Measurements from ENCODE around the gene SEMA4A.
A peak's percentile ranks its signal among the peaks of the same experiment; 100 is the strongest.

Gene SEMA4A

DNA sequence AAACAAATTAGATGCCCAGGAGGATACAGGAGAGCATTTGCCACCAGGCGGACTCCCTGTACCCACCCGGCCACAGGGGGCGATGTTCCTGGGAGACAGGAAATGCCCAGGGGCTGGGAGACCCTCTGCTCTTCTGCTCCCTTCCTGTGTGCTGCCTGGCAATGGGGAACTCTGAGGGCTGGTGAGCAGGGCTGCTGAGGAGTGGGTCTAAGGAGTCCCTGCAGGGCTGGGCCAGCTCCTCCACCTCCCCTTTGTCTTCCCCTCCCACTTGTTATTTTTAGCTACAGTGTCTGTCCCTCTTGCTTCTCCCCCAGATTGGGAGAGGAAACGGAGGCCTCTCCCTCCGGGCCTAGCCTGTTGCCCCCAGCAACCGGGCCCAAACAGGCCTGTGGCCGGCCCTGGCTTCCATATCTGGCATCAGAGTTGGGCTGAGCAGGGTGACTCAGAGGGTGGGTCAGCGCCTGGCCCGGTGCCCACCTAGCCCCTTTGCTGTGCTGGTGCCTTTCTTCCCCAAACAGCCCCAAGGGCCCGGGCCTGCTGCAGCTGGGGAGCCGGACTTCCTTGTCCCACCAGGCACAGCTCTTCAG, 27.2 kb upstream of the SEMA4A start (continued):
- TF ChIP-seq ZNF394 (tag by site-specific recombination; IDR thresholded peaks at IDR 0.05; ENCODE audit: borderline replicate concordance), result peak; percentile 91
- TF ChIP-seq SCRT2 (tag by site-specific recombination; IDR thresholded peaks at IDR 0.05), result peak; percentile 90
- no peak for TF ChIP-seq ZNF768 (tag by site-specific recombination; IDR thresholded peaks at IDR 0.05)
- TF ChIP-seq KLF1 (tag by site-specific recombination; IDR thresholded peaks at IDR 0.05), result peak; percentile 26; the same call in 1 of the 2 replicates
- 0 out of 2 replicates have a peak, but pooled peaks have one; percentile 34 for TF ChIP-seq ZNF629 (tag by site-specific recombination; IDR thresholded peaks at IDR 0.05)
- TF ChIP-seq SP3 (tag by site-specific recombination; IDR thresholded peaks at IDR 0.05), result peak; percentile 25; the same call in 1 of the 2 replicates
- peak; percentile 67; the same call in 1 of the 2 replicates for TF ChIP-seq ZBTB48 (tag by site-specific recombination; IDR thresholded peaks at IDR 0.05)
- TF ChIP-seq, protein P1, sequence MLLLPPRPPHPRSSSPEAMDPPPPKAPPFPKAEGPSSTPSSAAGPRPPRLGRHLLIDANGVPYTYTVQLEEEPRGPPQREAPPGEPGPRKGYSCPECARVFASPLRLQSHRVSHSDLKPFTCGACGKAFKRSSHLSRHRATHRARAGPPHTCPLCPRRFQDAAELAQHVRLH (tag by site-specific recombination; IDR thresholded peaks at IDR 0.05), result no peak
- no peak for TF ChIP-seq ZNF426 (tag by site-specific recombination; IDR thresholded peaks at IDR 0.05)
- peak; percentile 79 for TF ChIP-seq ZNF366 (tag by site-specific recombination; conservative IDR thresholded peaks at IDR 0.05)
- TF ChIP-seq ZBTB8A (tag by site-specific recombination; IDR thresholded peaks at IDR 0.05), result peak; percentile 89
- TF ChIP-seq, protein P2, sequence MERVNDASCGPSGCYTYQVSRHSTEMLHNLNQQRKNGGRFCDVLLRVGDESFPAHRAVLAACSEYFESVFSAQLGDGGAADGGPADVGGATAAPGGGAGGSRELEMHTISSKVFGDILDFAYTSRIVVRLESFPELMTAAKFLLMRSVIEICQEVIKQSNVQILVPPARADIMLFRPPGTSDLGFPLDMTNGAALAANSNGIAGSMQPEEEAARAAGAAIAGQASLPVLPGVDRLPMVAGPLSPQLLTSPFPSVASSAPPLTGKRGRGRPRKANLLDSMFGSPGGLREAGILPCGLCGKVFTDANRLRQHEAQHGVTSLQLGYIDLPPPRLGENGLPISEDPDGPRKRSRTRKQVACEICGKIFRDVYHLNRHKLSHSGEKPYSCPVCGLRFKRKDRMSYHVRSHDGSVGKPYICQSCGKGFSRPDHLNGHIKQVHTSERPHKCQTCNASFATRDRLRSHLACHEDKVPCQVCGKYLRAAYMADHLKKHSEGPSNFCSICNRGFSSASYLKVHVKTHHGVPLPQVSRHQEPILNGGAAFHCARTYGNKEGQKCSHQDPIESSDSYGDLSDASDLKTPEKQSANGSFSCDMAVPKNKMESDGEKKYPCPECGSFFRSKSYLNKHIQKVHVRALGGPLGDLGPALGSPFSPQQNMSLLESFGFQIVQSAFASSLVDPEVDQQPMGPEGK (tag by site-specific recombination; IDR thresholded peaks at IDR 0.05), result peak; percentile 69
- TF ChIP-seq KLF8 (tag by site-specific recombination; IDR thresholded peaks at IDR 0.05), result peak; percentile 35
- TF ChIP-seq ZBTB20 (tag by site-specific recombination; IDR thresholded peaks at IDR 0.05), result 0 out of 2 replicates have a peak, but pooled peaks have one; percentile 34
- TF ChIP-seq, protein P3, sequence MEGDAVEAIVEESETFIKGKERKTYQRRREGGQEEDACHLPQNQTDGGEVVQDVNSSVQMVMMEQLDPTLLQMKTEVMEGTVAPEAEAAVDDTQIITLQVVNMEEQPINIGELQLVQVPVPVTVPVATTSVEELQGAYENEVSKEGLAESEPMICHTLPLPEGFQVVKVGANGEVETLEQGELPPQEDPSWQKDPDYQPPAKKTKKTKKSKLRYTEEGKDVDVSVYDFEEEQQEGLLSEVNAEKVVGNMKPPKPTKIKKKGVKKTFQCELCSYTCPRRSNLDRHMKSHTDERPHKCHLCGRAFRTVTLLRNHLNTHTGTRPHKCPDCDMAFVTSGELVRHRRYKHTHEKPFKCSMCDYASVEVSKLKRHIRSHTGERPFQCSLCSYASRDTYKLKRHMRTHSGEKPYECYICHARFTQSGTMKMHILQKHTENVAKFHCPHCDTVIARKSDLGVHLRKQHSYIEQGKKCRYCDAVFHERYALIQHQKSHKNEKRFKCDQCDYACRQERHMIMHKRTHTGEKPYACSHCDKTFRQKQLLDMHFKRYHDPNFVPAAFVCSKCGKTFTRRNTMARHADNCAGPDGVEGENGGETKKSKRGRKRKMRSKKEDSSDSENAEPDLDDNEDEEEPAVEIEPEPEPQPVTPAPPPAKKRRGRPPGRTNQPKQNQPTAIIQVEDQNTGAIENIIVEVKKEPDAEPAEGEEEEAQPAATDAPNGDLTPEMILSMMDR (tag by site-specific recombination; IDR thresholded peaks at IDR 0.05), result peak; percentile 64
- peak; percentile 38; the same call in 1 of the 2 replicates for TF ChIP-seq ZNF184 (tag by site-specific recombination; IDR thresholded peaks at IDR 0.05)
- TF ChIP-seq ZNF514 (tag by site-specific recombination; IDR thresholded peaks at IDR 0.05), result no peak
- TF ChIP-seq WT1 (tag by site-specific recombination; IDR thresholded peaks at IDR 0.05), result peak; percentile 69
- peak; percentile 38; the same call in 1 of the 2 replicates for TF ChIP-seq ZXDB (tag by site-specific recombination; IDR thresholded peaks at IDR 0.05)
- TF ChIP-seq GLIS2 (tag by site-specific recombination; IDR thresholded peaks at IDR 0.05), result peak; percentile 68
- TF ChIP-seq, protein P4, sequence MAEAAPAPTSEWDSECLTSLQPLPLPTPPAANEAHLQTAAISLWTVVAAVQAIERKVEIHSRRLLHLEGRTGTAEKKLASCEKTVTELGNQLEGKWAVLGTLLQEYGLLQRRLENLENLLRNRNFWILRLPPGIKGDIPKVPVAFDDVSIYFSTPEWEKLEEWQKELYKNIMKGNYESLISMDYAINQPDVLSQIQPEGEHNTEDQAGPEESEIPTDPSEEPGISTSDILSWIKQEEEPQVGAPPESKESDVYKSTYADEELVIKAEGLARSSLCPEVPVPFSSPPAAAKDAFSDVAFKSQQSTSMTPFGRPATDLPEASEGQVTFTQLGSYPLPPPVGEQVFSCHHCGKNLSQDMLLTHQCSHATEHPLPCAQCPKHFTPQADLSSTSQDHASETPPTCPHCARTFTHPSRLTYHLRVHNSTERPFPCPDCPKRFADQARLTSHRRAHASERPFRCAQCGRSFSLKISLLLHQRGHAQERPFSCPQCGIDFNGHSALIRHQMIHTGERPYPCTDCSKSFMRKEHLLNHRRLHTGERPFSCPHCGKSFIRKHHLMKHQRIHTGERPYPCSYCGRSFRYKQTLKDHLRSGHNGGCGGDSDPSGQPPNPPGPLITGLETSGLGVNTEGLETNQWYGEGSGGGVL (tag by site-specific recombination; IDR thresholded peaks at IDR 0.05), result peak; percentile 96
- TF ChIP-seq ZNF830 (tag by site-specific recombination; IDR thresholded peaks at IDR 0.05; ENCODE audit: low read depth), result no peak
- TF ChIP-seq ZBTB17 (tag by site-specific recombination; IDR thresholded peaks at IDR 0.05), result peak; percentile 90
- TF ChIP-seq GFI1B (tag by site-specific recombination; IDR thresholded peaks at IDR 0.05), result no peak
- TF ChIP-seq, protein P5, sequence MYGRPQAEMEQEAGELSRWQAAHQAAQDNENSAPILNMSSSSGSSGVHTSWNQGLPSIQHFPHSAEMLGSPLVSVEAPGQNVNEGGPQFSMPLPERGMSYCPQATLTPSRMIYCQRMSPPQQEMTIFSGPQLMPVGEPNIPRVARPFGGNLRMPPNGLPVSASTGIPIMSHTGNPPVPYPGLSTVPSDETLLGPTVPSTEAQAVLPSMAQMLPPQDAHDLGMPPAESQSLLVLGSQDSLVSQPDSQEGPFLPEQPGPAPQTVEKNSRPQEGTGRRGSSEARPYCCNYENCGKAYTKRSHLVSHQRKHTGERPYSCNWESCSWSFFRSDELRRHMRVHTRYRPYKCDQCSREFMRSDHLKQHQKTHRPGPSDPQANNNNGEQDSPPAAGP (tag by site-specific recombination; IDR thresholded peaks at IDR 0.05), result peak; percentile 65
- TF ChIP-seq SP7 (tag by site-specific recombination; IDR thresholded peaks at IDR 0.05), result peak; percentile 50
- TF ChIP-seq, protein P6, sequence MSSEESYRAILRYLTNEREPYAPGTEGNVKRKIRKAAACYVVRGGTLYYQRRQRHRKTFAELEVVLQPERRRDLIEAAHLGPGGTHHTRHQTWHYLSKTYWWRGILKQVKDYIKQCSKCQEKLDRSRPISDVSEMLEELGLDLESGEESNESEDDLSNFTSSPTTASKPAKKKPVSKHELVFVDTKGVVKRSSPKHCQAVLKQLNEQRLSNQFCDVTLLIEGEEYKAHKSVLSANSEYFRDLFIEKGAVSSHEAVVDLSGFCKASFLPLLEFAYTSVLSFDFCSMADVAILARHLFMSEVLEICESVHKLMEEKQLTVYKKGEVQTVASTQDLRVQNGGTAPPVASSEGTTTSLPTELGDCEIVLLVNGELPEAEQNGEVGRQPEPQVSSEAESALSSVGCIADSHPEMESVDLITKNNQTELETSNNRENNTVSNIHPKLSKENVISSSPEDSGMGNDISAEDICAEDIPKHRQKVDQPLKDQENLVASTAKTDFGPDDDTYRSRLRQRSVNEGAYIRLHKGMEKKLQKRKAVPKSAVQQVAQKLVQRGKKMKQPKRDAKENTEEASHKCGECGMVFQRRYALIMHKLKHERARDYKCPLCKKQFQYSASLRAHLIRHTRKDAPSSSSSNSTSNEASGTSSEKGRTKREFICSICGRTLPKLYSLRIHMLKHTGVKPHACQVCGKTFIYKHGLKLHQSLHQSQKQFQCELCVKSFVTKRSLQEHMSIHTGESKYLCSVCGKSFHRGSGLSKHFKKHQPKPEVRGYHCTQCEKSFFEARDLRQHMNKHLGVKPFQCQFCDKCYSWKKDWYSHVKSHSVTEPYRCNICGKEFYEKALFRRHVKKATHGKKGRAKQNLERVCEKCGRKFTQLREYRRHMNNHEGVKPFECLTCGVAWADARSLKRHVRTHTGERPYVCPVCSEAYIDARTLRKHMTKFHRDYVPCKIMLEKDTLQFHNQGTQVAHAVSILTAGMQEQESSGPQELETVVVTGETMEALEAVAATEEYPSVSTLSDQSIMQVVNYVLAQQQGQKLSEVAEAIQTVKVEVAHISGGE (tag by site-specific recombination; conservative IDR thresholded peaks at IDR 0.05; ENCODE audit: low read depth), result peak; percentile 80
- TF ChIP-seq, protein P7, sequence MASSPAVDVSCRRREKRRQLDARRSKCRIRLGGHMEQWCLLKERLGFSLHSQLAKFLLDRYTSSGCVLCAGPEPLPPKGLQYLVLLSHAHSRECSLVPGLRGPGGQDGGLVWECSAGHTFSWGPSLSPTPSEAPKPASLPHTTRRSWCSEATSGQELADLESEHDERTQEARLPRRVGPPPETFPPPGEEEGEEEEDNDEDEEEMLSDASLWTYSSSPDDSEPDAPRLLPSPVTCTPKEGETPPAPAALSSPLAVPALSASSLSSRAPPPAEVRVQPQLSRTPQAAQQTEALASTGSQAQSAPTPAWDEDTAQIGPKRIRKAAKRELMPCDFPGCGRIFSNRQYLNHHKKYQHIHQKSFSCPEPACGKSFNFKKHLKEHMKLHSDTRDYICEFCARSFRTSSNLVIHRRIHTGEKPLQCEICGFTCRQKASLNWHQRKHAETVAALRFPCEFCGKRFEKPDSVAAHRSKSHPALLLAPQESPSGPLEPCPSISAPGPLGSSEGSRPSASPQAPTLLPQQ (tag by site-specific recombination; IDR thresholded peaks at IDR 0.05), result peak; percentile 63; the same call in 1 of the 2 replicates

Data from HEK293 (cell line).